Measurements from ENCODE around the gene TP53RK.

- TF ChIP-seq, protein P1, sequence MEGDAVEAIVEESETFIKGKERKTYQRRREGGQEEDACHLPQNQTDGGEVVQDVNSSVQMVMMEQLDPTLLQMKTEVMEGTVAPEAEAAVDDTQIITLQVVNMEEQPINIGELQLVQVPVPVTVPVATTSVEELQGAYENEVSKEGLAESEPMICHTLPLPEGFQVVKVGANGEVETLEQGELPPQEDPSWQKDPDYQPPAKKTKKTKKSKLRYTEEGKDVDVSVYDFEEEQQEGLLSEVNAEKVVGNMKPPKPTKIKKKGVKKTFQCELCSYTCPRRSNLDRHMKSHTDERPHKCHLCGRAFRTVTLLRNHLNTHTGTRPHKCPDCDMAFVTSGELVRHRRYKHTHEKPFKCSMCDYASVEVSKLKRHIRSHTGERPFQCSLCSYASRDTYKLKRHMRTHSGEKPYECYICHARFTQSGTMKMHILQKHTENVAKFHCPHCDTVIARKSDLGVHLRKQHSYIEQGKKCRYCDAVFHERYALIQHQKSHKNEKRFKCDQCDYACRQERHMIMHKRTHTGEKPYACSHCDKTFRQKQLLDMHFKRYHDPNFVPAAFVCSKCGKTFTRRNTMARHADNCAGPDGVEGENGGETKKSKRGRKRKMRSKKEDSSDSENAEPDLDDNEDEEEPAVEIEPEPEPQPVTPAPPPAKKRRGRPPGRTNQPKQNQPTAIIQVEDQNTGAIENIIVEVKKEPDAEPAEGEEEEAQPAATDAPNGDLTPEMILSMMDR (IDR thresholded peaks at IDR 0.05), result no peak
- TF ChIP-seq POLR2A (IDR thresholded peaks at IDR 0.05) (no peak), POLR2AphosphoS5 (IDR thresholded peaks at IDR 0.05) (no peak)
These were observed 12.7 kb upstream of the TP53RK start for GRCh38 chr20:46701986-46702385.

Measured in suprapubic skin (tissue), 4 donors.